Inflammatory macrophage treated with lipopolysaccharide for 4 hours (primary cell): Measurements from ENCODE around the gene WDR17.
A peak's percentile ranks its signal among the peaks of the same experiment; 100 is the strongest.

Experiments used
- DNase-seq: peaks from one replicate; pipeline ENCODE4 v3.0.0-alpha.2; 2020

WDR17 gene

DNA sequence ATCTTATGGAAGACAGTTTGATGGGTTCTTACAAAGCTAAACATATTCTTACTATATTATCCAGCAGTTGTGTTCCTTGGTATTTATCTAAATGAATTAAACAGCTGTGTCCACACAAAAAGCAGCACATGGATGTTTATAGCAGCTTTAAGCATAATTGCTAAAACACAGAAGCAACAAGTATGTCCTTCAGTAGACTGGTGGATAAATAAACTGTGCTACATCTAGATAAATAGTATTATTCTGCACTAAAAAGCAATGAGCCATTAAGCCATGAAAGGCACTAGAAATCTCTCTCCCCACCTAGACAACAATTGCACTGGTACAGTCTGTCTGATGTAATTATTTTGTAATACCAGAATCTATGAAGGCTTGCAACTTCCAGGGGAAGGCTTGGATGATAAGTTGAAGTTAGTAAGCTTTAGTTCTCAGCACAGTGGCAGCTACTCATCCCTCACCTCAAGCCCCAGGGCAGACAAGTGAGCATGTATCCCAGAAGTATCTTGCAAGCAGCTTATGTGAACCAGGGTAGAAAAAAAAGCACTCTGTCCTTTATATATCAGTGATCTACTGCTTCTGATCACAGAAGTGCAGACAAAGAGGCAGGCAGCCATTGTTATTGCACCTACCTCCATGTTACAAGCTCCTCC, 36.9 kb downstream of the WDR17 start:
- DNase-seq, result no peak

DNA sequence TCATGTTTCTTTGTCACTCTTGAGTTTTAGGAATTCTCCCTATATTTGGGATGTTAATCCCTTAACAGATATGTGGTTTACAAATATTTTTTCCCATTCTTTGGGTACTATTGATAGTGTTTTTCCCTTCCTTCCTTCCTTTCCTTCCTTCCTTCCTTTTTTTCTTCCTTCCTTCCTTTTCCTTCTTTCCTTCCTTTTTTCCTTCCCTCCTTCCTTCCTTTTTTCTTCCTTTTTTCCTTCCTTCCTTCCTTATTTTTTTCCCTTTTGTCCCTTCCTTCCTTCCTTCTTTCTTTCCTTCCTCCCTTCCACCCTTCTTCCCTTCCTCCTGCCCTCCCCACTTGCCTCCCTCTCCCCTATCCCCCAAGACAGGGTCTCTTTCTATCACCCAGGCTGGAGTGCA, 42.1 kb downstream of the WDR17 start:
- no peak for DNase-seq

GRCh38 chr4:176123710-176124407, 58.2 kb downstream of the WDR17 start:
- peak; percentile 55 for DNase-seq

- no peak for DNase-seq
These were observed 59.4 kb downstream of the WDR17 start for GRCh38 chr4:176125063-176125462.

DNA sequence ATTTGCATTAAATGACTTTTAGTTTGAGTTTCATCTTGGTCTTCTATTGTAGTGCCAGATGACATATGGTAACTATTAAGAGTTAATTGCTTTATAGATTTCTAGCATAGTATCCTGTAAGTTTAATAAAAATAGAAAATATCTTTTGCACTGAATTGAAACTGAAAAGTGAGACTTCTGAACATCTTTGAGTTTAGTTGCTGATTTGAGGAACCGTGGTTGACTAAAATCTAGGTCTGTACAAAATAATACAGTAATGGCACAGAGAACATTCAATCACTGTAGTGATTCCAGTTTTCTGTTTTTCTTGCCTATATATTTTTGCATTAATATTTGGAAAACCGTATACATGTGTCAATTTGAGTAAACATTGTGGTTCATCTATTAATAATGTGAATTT, 69.0 kb downstream of the WDR17 start:
- no peak for DNase-seq

DNA sequence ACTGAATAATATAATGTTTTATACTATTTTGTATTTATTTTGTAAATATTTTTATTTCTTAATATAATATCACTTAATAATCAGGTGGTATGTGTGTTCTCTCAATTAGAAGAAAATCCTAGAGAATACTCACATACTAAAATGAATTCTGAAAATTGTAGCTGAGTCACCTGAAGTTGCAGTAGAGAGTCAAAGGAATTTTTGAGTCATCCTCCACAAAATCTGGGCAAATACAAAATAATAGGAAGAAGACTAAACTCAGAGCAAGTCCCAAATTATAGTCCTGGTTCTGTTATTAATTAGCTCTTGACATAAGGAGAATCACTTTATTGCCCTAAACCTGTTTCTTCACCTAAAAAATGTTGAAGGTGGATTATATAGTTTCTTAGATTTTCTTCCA, 72.0 kb downstream of the WDR17 start:
- no peak for DNase-seq

GRCh38 chr4:176139518-176139917, 73.9 kb downstream of the WDR17 start:
- no peak for DNase-seq

- no peak for DNase-seq
These were observed 76.6 kb downstream of the WDR17 start for GRCh38 chr4:176142253-176142652.

- DNase-seq, result no peak
These were observed 84.2 kb downstream of the WDR17 start for GRCh38 chr4:176149680-176150355.

- peak; percentile 17 for DNase-seq
These were observed 84.7 kb downstream of the WDR17 start for GRCh38 chr4:176150356-176150682.

GRCh38 chr4:176150704-176151103, 85.1 kb downstream of the WDR17 start:
- DNase-seq, result no peak

- no peak for DNase-seq
These were observed 87.5 kb downstream of the WDR17 start for GRCh38 chr4:176153124-176153523.

DNA sequence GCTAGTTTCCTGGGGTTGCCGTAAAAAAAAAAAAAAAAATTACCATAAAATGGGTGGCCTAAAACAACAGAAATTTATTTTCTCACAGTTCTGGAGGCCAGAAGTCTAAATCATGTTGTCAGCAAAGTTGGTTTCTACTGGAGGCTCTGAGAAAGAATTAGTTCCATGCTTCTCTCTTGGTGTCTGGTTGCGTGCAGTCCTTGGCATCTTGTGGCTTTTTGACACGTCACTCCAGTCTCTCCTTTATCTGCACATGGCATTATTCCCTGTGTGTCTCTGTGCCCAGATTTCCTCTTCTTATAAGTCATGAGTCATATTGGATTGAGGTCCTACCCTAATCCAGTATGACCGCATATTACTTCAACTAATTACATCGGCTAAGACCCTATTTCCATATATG, 91.0 kb downstream of the WDR17 start:
- DNase-seq, result no peak

DNA sequence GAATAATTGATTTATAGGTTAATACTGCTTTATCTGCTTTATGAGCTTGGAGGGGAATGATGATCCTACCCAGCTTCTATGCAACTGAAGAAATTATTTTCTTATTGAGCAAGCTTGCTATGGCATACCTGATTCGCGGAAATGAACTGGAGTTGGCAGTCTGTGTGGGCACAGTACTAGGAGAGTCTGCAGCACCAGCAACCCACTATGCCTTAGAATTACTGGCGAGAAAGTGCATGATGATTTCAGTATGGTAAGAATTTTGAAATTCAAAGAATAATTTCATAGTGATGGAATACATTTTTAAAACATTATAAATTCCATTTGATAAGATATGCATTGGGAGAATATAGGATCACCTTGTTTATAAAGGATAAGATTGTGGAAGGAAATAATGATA, 97.4 kb downstream of the WDR17 start:
- DNase-seq, result no peak

DNA sequence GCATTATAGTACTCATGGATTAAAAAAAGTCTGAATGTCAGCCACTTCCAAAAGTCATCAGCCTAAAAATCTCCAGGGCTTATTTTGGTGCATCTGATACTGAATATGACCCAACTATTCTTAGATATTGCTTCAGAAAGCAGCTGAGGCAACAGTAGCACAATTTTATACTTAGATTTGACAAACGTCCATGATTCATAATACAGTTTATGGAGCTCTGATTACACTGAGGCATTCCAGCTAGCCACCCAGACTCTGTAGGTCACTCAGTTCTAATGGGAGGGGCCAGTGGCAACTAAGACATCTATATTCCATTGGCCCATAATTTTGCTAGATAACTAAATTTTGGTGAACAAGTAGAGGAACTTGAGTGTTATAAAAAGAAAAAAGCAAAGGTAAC, 119.4 kb downstream of the WDR17 start:
- no peak for DNase-seq

DNA sequence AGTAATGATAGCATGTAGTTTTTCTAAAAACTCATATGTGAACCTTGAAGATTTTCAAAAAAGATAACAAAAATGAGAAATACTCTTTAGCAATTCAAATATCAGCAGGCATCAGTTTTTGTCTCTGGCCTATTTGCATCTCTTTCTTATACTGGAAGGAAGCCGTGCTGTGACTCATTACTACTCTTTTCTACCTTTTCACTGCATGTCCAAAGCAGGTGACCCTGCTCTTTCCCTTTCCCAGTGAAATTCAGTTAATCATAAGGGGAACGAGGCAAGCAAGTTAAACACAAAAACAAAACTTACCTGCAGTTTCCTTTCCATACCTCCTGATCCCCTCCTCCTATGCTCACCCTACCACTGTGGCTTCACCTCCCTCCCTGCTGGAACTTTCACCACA, 120.4 kb downstream of the WDR17 start:
- no peak for DNase-seq

DNA sequence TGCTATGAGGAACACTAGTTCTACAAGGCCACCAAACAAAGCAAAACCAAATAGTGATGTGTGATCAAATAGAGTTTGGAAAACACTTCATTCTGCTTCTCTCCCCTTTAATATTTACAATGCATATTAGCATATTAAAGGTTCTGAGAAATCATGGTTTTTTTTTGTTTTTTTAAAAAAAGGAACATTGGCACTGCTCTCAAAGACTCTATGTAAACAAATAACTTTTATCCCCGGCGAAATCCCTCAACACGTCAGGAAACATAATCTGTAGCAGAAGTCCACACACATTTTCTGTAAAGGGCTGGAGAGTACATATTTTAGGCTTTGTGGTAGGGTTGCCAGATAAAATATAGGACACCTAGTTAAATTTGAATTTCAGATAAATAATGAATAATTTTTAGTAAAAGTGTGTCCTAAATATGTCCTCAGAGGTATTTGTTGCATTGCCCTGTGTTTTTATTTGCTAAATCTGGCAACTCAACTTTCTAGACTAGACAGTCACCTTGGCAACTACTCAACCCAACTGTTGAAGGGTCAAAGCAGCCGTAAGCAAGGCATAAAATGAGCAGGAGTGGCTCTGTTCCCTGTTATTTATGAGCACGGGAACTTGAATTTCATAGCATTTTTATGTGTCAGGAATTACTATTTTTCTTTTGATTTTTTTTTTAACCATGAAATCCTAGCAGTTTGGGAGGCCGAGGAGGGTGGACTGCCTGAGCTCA, 121.2 kb downstream of the WDR17 start:
- no peak for DNase-seq

DNA sequence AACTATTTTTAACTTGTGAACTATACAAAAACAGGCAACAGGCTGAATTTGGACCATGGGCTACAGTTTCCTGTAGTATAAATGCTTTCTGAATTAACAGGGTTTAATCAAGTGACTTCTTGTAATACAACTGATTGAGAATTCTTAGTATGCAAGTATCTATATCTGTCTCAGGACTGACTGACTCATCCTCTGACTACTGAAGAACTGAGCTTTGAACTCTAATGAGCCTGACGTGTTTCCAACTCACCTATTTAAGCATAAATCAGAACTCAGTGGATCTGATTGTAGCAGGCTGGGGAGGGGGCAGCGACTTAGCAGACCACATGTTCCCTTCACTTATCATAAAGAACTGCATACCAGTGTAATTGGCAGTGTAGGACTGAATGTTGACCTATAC, 122.0 kb downstream of the WDR17 start:
- no peak for DNase-seq

DNA sequence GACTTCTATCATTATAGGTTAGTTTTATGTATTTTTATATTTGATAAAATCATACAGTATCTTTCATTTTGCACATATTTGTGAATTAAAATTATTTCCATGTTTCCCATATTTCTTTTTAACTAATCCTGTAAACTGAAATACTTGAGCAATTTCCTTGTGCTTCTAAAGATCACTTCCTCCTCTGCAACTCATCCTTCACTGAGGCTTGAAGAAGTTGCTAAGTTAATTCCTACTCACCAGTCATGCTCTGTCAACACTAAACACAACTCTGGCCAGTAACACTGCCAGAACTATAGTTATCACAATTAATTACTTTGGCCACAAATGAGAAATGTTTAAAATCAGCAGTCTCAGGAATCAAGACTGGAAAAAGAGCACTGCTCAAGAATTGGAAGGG, 123.0 kb downstream of the WDR17 start:
- peak; percentile 39 for DNase-seq

GRCh38 chr4:176189891-176190795, 124.5 kb downstream of the WDR17 start:
- no peak for DNase-seq

DNA sequence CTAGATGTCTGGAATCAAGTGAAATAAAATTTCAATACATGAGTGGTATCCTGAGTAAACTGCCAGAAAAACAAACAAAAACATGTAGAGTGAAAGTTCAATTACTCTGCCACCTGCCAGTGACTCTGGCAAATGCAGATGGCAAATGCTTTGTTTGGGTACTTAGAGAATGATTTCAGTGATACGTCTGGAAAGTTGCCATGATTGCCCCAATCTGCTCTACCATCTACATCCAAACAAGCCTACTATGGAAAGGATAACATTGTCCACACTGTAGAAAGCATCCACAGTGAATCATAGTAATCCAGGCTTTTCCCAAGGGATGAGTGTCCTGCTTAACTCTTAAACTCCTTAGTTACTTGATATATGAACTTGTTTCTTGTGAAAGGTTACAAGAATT, 126.3 kb downstream of the WDR17 start:
- no peak for DNase-seq

GRCh38 chr4:176193126-176193525, 127.5 kb downstream of the WDR17 start:
- no peak for DNase-seq

GRCh38 chr4:176193938-176194337, 128.3 kb downstream of the WDR17 start:
- no peak for DNase-seq
